ENCODE data around the gene REPIN1. TPM values are rescaled to one million over a fixed set of nuclear protein-coding genes. Genes with fewer than 3 reads are reported as not detected.

The REPIN1 gene
- total and polyA plus RNA-seq, 9 of the 15 experiments (the other 6 are each of a cell fraction or from before 2014, with no cell fraction given) = 8.1 to 283 (median 94.3) TPM

- TF ChIP-seq ZNF212 (CRISPR knock-in tag; IDR thresholded peaks at IDR 0.05) (peak; percentile 38; the same call in 1 of the 2 replicates), ZNF644 (tag; IDR thresholded peaks at IDR 0.05; ENCODE audit: low read depth) (no peak), ZNF318 (IDR thresholded peaks at IDR 0.05; ENCODE audit: borderline replicate concordance in 1 of 2, low read depth in 1 of 2) (no peak), SMARCA4 (IDR thresholded peaks at IDR 0.05) (0 out of 2 replicates have a peak, but pooled peaks have one; percentile 49), ZBTB1 (CRISPR knock-in tag; IDR thresholded peaks at IDR 0.05; ENCODE audit: borderline replicate concordance, low read depth) (no peak), ZFP1 (CRISPR knock-in tag; IDR thresholded peaks at IDR 0.05) (0 out of 2 replicates have a peak, but pooled peaks have one; percentile 42), ZNF696 (CRISPR knock-in tag; conservative IDR thresholded peaks at IDR 0.05) (0 out of 2 replicates have a peak, but pooled peaks have one; percentile 34), ZNF584 (CRISPR knock-in tag; IDR thresholded peaks at IDR 0.05; ENCODE audit: low read depth) (0 out of 2 replicates have a peak, but pooled peaks have one; percentile 16), CSDE1 (IDR thresholded peaks at IDR 0.05) (no peak), RAD51 (IDR thresholded peaks at IDR 0.05; ENCODE audit: borderline replicate concordance, low read depth) (0 out of 2 replicates have a peak, but pooled peaks have one; percentile 32), ZNF41 (CRISPR knock-in tag; conservative IDR thresholded peaks at IDR 0.05) (peak; percentile 48; the same call in 1 of the 2 replicates), JUNB (CRISPR knock-in tag; conservative IDR thresholded peaks at IDR 0.05) (0 out of 2 replicates have a peak, but pooled peaks have one; percentile 42), PHB (CRISPR knock-in tag; IDR thresholded peaks at IDR 0.05) (no peak), JUN (IDR thresholded peaks at IDR 0.05; ENCODE audit: borderline replicate concordance, low read depth, low read length) (peak; percentile 74; the same call in 1 of the 2 replicates), JUN (CRISPR knock-in tag; IDR thresholded peaks at IDR 0.05; ENCODE audit: borderline replicate concordance) (no peak), NR2F6 (CRISPR knock-in tag; IDR thresholded peaks at IDR 0.05) (0 out of 2 replicates have a peak, but pooled peaks have one; percentile 35), ESRRA (IDR thresholded peaks at IDR 0.05; ENCODE audit: borderline replicate concordance, low read depth) (no peak), KLF6 (CRISPR knock-in tag; IDR thresholded peaks at IDR 0.05; ENCODE audit: borderline replicate concordance) (no peak), BCL6 (CRISPR knock-in tag; IDR thresholded peaks at IDR 0.05) (0 out of 2 replicates have a peak, but pooled peaks have one; percentile 49), ZNF444 (CRISPR knock-in tag; IDR thresholded peaks at IDR 0.05) (0 out of 2 replicates have a peak, but pooled peaks have one; percentile 7), NUFIP1 (IDR thresholded peaks at IDR 0.05; ENCODE audit: partially characterized antibody) (peak; percentile 23), BACH1 (tag; IDR thresholded peaks at IDR 0.05) (peak; percentile 49), MEIS2 (IDR thresholded peaks at IDR 0.05; ENCODE audit: partially characterized antibody) (no peak), ELF2 (CRISPR knock-in tag; IDR thresholded peaks at IDR 0.05) (peak; percentile 68)
These were observed 936 bp upstream of the REPIN1 start (continued) for GRCh38 chr7:150367677-150368095.

All from K562 (cell line).